ENCODE results near the gene C17orf114.
"Not testable (repeated sequence)": the region's sequence is repeated elsewhere in the genome, so short reads cannot be mapped to it uniquely, and the experiment has no call there.

The C17orf114 gene

GRCh38 chr17:4802228-4802627 is at the start of gene C17orf114:
C17orf114 (minus strand) TSS chr17:4802328.
- DNase-seq, result no peak

GRCh38 chr17:4851084-4851483 is 49.0 kb upstream of the C17orf114 start:
- no peak for DNase-seq

GRCh38 chr17:4850246-4850645 is 48.1 kb upstream of the C17orf114 start:
- no peak for DNase-seq

DNA sequence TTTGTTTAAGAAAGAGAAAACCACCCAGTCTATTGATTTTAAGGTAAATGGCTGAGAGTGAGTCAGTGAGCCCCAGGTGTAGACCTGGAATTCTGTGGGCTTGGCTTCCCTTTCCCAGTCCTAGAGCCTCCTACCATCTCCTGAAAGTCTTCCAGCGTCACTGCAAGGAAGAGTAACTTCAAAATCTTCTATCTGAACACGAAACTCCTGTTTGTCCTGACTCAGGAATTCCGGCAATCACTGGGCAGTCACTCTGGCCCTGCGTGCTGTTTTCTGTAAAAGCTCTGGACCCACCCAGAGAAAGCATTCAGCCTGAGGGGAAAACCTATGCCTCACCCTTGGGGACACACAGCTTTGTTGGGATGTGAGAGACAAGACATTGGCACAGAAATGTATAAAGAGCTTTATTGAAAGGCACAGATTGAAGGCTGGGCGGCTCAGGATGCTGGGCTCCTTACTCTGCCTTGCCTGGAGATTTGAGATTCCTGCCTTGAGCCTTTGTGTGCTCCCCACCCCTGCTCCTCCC is 46.9 kb upstream of the C17orf114 start:
- DNase-seq, result no peak

GRCh38 chr17:4846635-4847390 is 44.7 kb upstream of the C17orf114 start:
- DNase-seq, result no peak

GRCh38 chr17:4845118-4845517 is 43.0 kb upstream of the C17orf114 start:
- no peak for DNase-seq

- DNase-seq, result no peak
Observed at GRCh38 chr17:4843321-4844000, 41.3 kb upstream of the C17orf114 start.

GRCh38 chr17:4842376-4842775 is 40.2 kb upstream of the C17orf114 start:
- no peak for DNase-seq

DNA sequence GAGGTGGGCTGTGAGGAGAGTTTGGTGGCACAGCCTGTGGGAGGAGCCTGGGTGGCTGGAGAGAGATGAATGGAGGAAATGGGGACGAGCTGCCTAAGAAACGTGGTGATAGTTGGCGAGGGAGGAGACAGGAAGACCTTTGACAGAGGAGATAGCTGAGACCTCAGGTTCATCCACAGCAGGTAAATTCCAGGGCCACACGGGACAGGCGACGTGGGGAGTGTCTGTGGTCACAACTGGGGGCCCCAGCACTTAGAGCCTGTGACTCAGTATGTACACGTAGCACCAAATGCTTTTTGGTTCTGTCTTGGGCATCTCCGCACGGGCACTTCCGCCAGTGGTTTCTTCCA is 38.7 kb upstream of the C17orf114 start:
- DNase-seq, result no peak

DNA sequence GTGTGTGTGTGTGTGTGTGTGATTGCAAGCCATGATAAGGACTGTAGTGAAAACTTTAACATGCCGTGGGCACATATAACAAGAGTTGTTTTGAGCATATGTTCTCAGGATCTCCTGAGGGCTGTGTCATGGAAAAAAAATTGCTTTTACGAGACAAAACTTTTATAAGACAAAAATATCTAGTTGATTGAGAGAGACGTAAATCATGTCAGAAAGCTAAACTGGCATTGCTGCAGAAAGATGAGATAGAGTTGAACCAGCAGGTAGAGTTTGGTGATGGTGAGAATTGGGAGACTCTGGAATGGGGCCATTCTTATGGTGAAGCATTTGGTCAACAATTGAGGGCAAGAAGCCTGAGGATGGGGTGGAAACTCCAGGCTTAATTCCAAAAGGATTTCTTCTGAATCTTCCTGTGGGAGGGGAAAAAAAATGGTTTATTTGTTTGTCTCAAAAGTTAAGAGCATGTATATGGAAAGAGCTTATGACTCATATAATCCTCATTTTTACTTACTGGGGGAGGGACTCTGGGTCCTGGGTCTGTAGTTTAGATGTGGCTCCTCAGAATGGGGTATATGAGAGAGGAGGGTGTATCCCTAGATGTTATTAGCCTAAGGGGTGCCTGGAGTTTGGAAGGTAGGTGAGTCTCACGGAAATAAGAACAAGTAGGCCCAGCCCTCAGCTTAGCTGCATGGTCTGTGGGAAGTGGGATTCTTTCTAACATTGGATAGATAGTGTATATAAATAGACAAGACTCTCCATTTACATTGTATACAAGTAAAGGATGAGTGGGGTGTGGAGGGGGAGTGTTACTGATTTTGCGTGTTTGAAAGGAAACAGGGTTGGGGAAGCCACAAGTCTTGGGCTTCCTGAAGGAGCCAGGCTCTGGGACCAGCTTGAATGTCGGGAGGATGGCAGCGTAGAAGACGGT is 38.1 kb upstream of the C17orf114 start:
- no peak for DNase-seq

GRCh38 chr17:4839221-4839620 is 37.1 kb upstream of the C17orf114 start:
- no peak for DNase-seq

- no peak for DNase-seq
Observed at GRCh38 chr17:4838309-4838785, 36.2 kb upstream of the C17orf114 start.

DNA sequence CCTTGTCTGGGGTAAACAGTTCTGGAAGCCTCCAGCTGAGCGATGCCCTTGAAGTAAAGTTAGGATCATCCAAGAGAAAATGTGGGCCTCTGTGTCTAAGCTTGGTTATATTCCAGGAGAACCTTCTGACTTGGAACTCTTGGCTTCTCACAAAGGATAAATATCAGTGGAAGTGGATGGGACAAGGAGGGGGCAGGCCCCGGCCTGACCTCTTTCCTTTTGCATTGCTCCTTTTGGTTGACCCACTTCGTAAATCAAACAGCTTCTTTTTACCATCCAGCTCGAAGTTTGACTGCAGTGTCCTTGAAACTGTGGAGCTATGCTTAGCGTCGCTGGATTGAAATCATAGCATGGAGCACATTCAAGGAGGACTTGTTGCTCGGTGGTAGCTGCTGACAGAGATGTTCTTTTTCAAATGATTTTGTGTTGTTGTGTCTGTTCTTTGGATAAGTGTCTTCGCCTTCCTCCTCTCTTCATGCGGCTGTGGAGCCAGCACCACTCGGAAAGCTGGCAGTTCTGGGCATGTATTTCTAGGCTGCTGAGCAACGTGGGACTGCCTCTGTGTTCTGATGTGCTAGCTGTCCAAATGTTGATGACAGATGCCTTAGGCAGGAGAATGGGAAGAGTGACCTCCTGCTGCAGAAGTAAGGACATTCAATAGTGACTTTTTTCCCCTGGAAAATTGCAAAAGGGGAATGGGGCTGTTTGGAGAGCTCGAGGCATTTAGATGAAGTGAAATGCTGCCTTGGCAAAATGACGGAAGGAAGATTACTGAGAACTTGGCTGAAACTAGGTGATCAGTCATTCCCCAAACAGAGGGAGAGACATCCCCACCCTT is 35.6 kb upstream of the C17orf114 start:
- no peak for DNase-seq

- no peak for DNase-seq
Observed at GRCh38 chr17:4836221-4836620, 34.1 kb upstream of the C17orf114 start.

- DNase-seq, result no peak
Observed at GRCh38 chr17:4834681-4835020, 32.5 kb upstream of the C17orf114 start.

- DNase-seq, result no peak
Observed at GRCh38 chr17:4833941-4834680, 32.0 kb upstream of the C17orf114 start.

DNA sequence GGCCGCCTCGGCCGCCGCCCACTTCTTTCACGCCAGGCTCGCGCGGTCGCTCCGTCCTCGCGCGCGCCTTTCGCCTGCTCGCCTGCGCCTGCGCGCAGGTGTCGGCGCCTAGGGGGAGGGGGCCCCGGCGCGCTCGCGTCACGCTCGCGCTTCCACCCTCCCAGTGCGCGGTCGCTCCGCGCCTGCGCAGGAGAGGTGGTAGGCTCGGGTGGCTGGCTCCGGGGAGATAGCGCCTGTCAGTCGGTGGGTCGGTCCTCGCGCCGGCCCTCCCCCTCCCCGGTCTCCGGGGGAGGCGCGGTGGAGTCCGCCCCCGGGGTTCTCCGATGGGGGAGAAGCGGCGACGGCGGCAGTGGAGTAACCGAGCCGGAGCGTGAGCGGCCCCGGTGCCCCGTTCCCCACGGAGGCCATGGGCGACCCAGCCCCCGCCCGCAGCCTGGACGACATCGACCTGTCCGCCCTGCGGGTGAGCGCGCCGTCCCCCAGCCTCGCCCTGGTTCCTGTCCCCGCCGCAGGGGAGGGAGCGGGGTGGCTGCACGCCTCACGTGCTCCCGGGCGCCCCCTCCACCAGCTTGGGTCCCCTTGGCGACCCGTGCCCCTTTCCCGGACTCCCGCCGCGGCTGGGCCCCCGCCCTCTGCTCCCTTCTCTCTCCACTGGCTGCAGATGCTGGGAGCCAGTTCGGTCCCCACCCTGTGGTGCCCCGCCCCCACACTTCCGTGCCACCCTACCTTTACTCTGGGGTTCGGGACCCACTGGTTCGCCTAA is 31.2 kb upstream of the C17orf114 start, which contains the start of gene MINK1:
Gene MINK1, plus strand, starts transcription at position 163 of the 763 bp plus-strand sequence. Its CDS starts 244 bp downstream, at position 407.
- DNase-seq, result peak; percentile 65

DNA sequence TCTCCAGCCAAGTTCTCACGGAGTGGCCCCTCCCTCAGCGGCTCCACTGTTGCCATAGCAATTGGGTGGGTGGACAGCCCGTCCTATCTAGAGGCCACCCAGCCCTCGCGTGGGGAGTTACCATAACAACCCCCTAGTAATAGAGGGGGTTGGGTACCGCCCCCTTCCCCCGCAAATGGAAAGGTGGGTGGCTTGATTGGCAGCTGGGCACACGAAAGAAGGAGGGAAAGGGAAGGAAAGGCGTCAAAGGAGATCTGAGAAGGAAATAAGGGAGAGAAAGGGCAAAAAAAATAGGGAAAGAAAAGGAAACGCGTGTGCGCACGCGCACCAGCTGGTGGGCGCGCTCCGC is 30.7 kb upstream of the C17orf114 start:
- not testable (repeated sequence) for DNase-seq

- no peak for DNase-seq
Observed at GRCh38 chr17:4827399-4827798, 25.3 kb upstream of the C17orf114 start.

DNA sequence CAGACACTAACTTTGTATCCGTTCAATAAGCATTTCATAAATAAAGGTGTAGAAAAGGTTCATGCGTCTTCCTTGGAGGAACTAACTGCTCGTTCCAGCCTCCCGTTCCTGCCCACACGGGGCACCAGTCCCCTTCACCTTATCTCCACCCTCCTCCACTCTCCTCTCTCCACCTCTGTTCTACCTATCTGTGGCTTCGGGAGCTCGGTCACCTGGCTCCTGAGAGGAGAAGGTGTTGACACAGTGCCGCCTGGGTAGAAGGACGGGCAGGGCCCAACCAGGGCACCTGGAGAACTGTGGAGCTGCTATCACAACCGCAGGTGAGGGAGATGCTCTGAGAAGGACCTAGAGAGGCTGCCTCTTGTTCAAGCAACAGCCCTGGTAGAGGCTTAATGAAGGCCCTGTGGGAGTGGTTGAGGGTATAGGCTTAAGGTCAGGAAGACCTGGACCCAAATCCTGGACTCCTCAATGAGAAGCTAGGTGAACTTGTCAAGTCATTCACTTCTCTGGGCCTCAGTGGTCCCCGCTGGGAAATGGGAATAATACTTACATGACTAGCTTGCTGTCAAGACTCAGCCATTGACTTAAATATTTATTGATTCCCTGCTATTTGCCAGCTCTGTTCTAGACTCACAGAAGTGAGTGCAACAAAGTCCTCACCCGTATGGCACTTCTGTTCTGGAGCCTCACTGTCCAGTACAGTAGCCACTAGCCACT is 21.4 kb upstream of the C17orf114 start:
- DNase-seq, result peak; percentile 39

Measured in NCI-H2029 (cell line).